PC-9 (cell line): ENCODE data around the gene GBA3.

Source experiments
- EZH2 ChIP-seq: fragments of 200-600 bp; sonication (generic); IDR thresholded peaks from 2 replicates; pipeline ENCODE4 v1.8.0; 2017; ENCODE audit warnings: antibody characterized with exemption, low read depth
- TF ChIP-seq, protein P1 (sequence below): fragments of 200-600 bp; sonication (generic); conservative IDR thresholded peaks from 2 replicates; pipeline ENCODE4 v1.6.1; 2017; ENCODE audit warnings: mixed run types, antibody characterized with exemption, mild to moderate bottlenecking, moderate library complexity

DNA sequence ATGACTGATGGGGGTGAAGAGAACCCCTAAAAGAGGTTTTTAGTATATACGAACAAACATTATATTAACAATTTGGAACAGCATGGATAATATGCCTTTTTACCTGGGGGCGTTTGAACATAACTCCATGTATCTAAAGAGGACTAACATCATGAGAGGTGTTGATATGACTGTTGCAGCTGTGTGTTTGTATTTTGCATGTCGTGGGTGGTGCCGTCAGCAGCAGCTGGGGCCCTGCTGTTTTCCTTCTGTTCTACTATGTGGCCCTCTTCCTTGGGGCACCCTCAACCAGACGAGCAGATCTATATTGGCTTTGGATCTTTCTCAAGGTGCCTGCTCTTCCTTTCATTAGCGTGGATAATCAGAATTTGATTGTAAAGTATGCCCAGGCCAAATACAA is 11.2 kb downstream of the GBA3 start:
- TF ChIP-seq, protein P1, sequence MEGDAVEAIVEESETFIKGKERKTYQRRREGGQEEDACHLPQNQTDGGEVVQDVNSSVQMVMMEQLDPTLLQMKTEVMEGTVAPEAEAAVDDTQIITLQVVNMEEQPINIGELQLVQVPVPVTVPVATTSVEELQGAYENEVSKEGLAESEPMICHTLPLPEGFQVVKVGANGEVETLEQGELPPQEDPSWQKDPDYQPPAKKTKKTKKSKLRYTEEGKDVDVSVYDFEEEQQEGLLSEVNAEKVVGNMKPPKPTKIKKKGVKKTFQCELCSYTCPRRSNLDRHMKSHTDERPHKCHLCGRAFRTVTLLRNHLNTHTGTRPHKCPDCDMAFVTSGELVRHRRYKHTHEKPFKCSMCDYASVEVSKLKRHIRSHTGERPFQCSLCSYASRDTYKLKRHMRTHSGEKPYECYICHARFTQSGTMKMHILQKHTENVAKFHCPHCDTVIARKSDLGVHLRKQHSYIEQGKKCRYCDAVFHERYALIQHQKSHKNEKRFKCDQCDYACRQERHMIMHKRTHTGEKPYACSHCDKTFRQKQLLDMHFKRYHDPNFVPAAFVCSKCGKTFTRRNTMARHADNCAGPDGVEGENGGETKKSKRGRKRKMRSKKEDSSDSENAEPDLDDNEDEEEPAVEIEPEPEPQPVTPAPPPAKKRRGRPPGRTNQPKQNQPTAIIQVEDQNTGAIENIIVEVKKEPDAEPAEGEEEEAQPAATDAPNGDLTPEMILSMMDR: no peak
- no peak for TF ChIP-seq EZH2
